ENCODE measurements around the gene SCML2. TPM values are rescaled to one million over a fixed set of nuclear protein-coding genes. Genes with fewer than 3 reads are reported as not detected.

SCML2 gene
- 7.1 and 7.6 TPM in 2 replicates for total RNA-seq
- long read RNA-seq, full-length matches to known transcripts: 1 of 12 reads
- long read RNA-seq, partial matches to known transcripts: 8 of 12 reads
- long read RNA-seq, other reads (novel, unspliced or antisense): 3 of 12 reads

- TF ChIP-seq CTCF (IDR thresholded peaks at IDR 0.05; ENCODE audit: unreplicated experiment): no peak
- peak; percentile 34 for DNase-seq (ENCODE audit: low spot score, unreplicated experiment)
- peak within 1 kb of the TSS; percentile 79 for H3K4me3 Mint-ChIP-seq (ENCODE audit: low read depth)
- peaks cover 16% of the 10 kb centered on the region for H3K27me3 Mint-ChIP-seq
- H3K27ac Mint-ChIP-seq: peak within 1 kb of the TSS; percentile 73
- no peaks in the 10 kb centered on the region for H3K36me3 Mint-ChIP-seq (ENCODE audit: insufficient read depth)
- peaks cover 6% of the 10 kb centered on the region for H3K4me1 Mint-ChIP-seq (ENCODE audit: low read depth)
- H3K9me3 Mint-ChIP-seq (ENCODE audit: low read depth): peaks cover 8% of the 10 kb centered on the region
These were observed at the start of gene SCML2 for GRCh38 chrX:18354369-18355223. Gene SCML2, minus strand, starts transcription at chrX:18354688. Its CDS starts 20,617 bp downstream, at chrX:18334071.

- H3K27ac Mint-ChIP-seq: no peak overlapping the region
- H3K27me3 Mint-ChIP-seq: no peaks in the 10 kb centered on the region
- H3K9me3 Mint-ChIP-seq (ENCODE audit: low read depth): peaks cover 15% of the 10 kb centered on the region
These were observed 47.3 kb upstream of the SCML2 start for GRCh38 chrX:18401848-18402213.

GRCh38 chrX:18394477-18394876, 40.0 kb upstream of the SCML2 start:
- Mint-ChIP-seq H3K9me3 (ENCODE audit: low read depth) (peaks cover 8% of the 10 kb centered on the region), H3K4me1 (ENCODE audit: low read depth) (no peaks in the 10 kb centered on the region), H3K36me3 (ENCODE audit: insufficient read depth) (no peaks in the 10 kb centered on the region), H3K27me3 (no peaks in the 10 kb centered on the region), H3K27ac (no peak overlapping the region), H3K4me3 (ENCODE audit: low read depth) (no peak overlapping the region)
- TF ChIP-seq CTCF (IDR thresholded peaks at IDR 0.05; ENCODE audit: unreplicated experiment): no peak
- no peak for DNase-seq (ENCODE audit: low spot score, unreplicated experiment)

More at GRCh38 chrX:18401848-18402213, 47.3 kb upstream of the SCML2 start:
- DNase-seq (ENCODE audit: low spot score, unreplicated experiment): no peak
- H3K36me3 Mint-ChIP-seq (ENCODE audit: insufficient read depth): no peaks in the 10 kb centered on the region
- no peak overlapping the region for H3K4me3 Mint-ChIP-seq (ENCODE audit: low read depth)
- TF ChIP-seq CTCF (IDR thresholded peaks at IDR 0.05; ENCODE audit: unreplicated experiment): no peak
- H3K4me1 Mint-ChIP-seq (ENCODE audit: low read depth): peaks cover 1% of the 10 kb centered on the region

- H3K27me3 Mint-ChIP-seq: no peaks in the 10 kb centered on the region
- H3K4me3 Mint-ChIP-seq (ENCODE audit: low read depth): no peak overlapping the region
- no peaks in the 10 kb centered on the region for H3K36me3 Mint-ChIP-seq (ENCODE audit: insufficient read depth)
- H3K4me1 Mint-ChIP-seq (ENCODE audit: low read depth): no peaks in the 10 kb centered on the region
- TF ChIP-seq CTCF (IDR thresholded peaks at IDR 0.05; ENCODE audit: unreplicated experiment): peak; percentile 73
- peaks cover 4% of the 10 kb centered on the region for H3K9me3 Mint-ChIP-seq (ENCODE audit: low read depth)
- peak; percentile 34 for DNase-seq (ENCODE audit: low spot score, unreplicated experiment)
- no peak overlapping the region for H3K27ac Mint-ChIP-seq
These were observed 36.6 kb upstream of the SCML2 start for GRCh38 chrX:18390941-18391538.

GRCh38 chrX:18389966-18390365, 35.5 kb upstream of the SCML2 start:
- H3K4me3 Mint-ChIP-seq (ENCODE audit: low read depth): no peak overlapping the region
- no peak overlapping the region for H3K27ac Mint-ChIP-seq

More at GRCh38 chrX:18389966-18390365, 35.5 kb upstream of the SCML2 start:
- Mint-ChIP-seq H3K4me1 (ENCODE audit: low read depth) (no peaks in the 10 kb centered on the region), H3K36me3 (ENCODE audit: insufficient read depth) (no peaks in the 10 kb centered on the region), H3K9me3 (ENCODE audit: low read depth) (peaks cover 4% of the 10 kb centered on the region), H3K27me3 (no peaks in the 10 kb centered on the region)
- no peak for TF ChIP-seq CTCF (IDR thresholded peaks at IDR 0.05; ENCODE audit: unreplicated experiment)
- DNase-seq (ENCODE audit: low spot score, unreplicated experiment): no peak
